ENCODE measurements around the gene BDH1.

- TF ChIP-seq SUZ12 (IDR thresholded peaks at IDR 0.05; ENCODE audit: extremely low read depth, insufficient read depth, insufficient read length) = no peak
- no peak for TF ChIP-seq ZNF274 (IDR thresholded peaks at IDR 0.05; ENCODE audit: low read depth, low read length)
Measured at GRCh38 chr3:197524128-197524527, 31.6 kb downstream of the BDH1 start.

Measured in NT2/D1 (cell line).